ENCODE measurements around the gene FLNA. TPM values are rescaled to one million over a fixed set of nuclear protein-coding genes. Genes with fewer than 3 reads are reported as not detected.

Gene FLNA
- polyA plus RNA-seq, 1 donor from 2014 or later, result 84.9 TPM

- Histone ChIP-seq H3F3A (ENCODE audit: insufficient read depth, low read length, poor library complexity, severe bottlenecking) (no peaks in the 10 kb centered on the region), H3K27me3 (ENCODE audit: insufficient read depth, low read depth, low read length) (no peaks in the 10 kb centered on the region), H3K9me2 (ENCODE audit: insufficient read depth, low read length) (no peaks in the 10 kb centered on the region), H3K79me2 (replicated peaks; ENCODE audit: insufficient read depth, low read length) (peaks cover 26% of the 10 kb centered on the region), H3K4me3 (ENCODE audit: low read length) (peak overlapping the region; percentile 84), H3K9me3 (ENCODE audit: low read length) (no peaks in the 10 kb centered on the region), H3K4me2 (ENCODE audit: low read length) (peak overlapping the region; percentile 70), H3K27ac (ENCODE audit: low read length) (peak overlapping the region; percentile 85), H3K36me3 (ENCODE audit: insufficient read depth, low read length) (no peaks in the 10 kb centered on the region), H3K9ac (ENCODE audit: low read length) (peak overlapping the region; percentile 89), H4K20me1 (ENCODE audit: insufficient read depth) (no peaks in the 10 kb centered on the region), H2AFZ (ENCODE audit: low read depth, low read length) (no peak overlapping the region)
- no peak for TF ChIP-seq EP300 (conservative IDR thresholded peaks at IDR 0.05; ENCODE audit: poor library complexity, severe bottlenecking)
- TF ChIP-seq TAF1 (IDR thresholded peaks at IDR 0.05; ENCODE audit: low read depth), result peak; percentile 25
- no peak for TF ChIP-seq MXI1 (conservative IDR thresholded peaks at IDR 0.05; ENCODE audit: poor library complexity, severe bottlenecking)
- TF ChIP-seq REST (IDR thresholded peaks at IDR 0.05; ENCODE audit: borderline replicate concordance), result peak; percentile 26
- no peak for TF ChIP-seq EZH2 (IDR thresholded peaks at IDR 0.05; ENCODE audit: borderline replicate concordance, insufficient read depth, low read length, poor library complexity, severe bottlenecking)
- TF ChIP-seq POLR2AphosphoS5 (IDR thresholded peaks at IDR 0.05), result peak; percentile 38
- TF ChIP-seq SMC3 (conservative IDR thresholded peaks at IDR 0.05; ENCODE audit: poor library complexity), result no peak
- TF ChIP-seq, protein P1, sequence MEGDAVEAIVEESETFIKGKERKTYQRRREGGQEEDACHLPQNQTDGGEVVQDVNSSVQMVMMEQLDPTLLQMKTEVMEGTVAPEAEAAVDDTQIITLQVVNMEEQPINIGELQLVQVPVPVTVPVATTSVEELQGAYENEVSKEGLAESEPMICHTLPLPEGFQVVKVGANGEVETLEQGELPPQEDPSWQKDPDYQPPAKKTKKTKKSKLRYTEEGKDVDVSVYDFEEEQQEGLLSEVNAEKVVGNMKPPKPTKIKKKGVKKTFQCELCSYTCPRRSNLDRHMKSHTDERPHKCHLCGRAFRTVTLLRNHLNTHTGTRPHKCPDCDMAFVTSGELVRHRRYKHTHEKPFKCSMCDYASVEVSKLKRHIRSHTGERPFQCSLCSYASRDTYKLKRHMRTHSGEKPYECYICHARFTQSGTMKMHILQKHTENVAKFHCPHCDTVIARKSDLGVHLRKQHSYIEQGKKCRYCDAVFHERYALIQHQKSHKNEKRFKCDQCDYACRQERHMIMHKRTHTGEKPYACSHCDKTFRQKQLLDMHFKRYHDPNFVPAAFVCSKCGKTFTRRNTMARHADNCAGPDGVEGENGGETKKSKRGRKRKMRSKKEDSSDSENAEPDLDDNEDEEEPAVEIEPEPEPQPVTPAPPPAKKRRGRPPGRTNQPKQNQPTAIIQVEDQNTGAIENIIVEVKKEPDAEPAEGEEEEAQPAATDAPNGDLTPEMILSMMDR (IDR thresholded peaks at IDR 0.05; ENCODE audit: poor library complexity, severe bottlenecking), result no peak
- no peak for TF ChIP-seq RAD21 (conservative IDR thresholded peaks at IDR 0.05)
Measured at GRCh38 chrX:154369449-154370299, 4.8 kb downstream of the FLNA start.

- Histone ChIP-seq H2AFZ (ENCODE audit: low read depth, low read length) (no peak overlapping the region), H3K36me3 (ENCODE audit: insufficient read depth, low read length) (no peaks in the 10 kb centered on the region), H3K4me3 (ENCODE audit: low read length) (peak overlapping the region; percentile 84), H3K4me2 (ENCODE audit: low read length) (no peak overlapping the region), H3K9me2 (ENCODE audit: insufficient read depth, low read length) (no peaks in the 10 kb centered on the region), H3F3A (ENCODE audit: insufficient read depth, low read length, poor library complexity, severe bottlenecking) (no peaks in the 10 kb centered on the region), H3K27me3 (ENCODE audit: insufficient read depth, low read depth, low read length) (no peaks in the 10 kb centered on the region), H4K20me1 (ENCODE audit: insufficient read depth) (no peaks in the 10 kb centered on the region), H3K27ac (ENCODE audit: low read length) (peak overlapping the region; percentile 85), H3K79me2 (replicated peaks; ENCODE audit: insufficient read depth, low read length) (peaks cover 26% of the 10 kb centered on the region), H3K9ac (ENCODE audit: low read length) (peak overlapping the region; percentile 89), H3K9me3 (ENCODE audit: low read length) (no peaks in the 10 kb centered on the region)
- TF ChIP-seq EP300 (conservative IDR thresholded peaks at IDR 0.05; ENCODE audit: poor library complexity, severe bottlenecking), result no peak
- TF ChIP-seq TAF1 (IDR thresholded peaks at IDR 0.05; ENCODE audit: low read depth), result no peak
- no peak for TF ChIP-seq SMC3 (conservative IDR thresholded peaks at IDR 0.05; ENCODE audit: poor library complexity)
Measured at GRCh38 chrX:154368630-154369448, 5.6 kb downstream of the FLNA start.

All from neural cell (in vitro differentiated cells).